Iris pigment epithelial cell (primary cell): ENCODE results near the gene TBC1D5.

ENCODE experiments used
- DNase-seq: peaks from one replicate; pipeline ENCODE4 v3.0.0-alpha.2; 2011; ENCODE audit warnings: low read depth

TBC1D5 gene

GRCh38 chr3:17302170-17302569 lies 440.3 kb downstream of the TBC1D5 start:
- DNase-seq: no peak

DNA sequence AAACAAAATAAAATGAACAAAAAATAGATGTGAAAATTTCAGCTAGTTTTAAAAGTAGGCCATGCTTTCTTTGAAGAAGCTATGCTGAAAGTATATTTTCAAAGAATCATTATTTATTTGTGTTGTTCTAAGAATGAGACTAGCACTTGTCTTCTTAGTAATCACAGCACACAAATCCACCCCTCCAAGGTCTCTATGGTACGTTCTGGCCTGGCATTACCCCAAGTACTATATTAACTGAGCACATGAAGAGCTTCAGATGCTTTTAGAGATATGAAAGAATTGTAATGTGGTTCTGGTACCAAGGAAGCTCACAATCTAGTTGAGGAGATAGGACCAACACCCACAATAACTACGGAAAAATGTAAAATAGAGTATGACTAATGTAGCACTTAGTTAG lies 441.2 kb downstream of the TBC1D5 start:
- peak; percentile 51 for DNase-seq

DNA sequence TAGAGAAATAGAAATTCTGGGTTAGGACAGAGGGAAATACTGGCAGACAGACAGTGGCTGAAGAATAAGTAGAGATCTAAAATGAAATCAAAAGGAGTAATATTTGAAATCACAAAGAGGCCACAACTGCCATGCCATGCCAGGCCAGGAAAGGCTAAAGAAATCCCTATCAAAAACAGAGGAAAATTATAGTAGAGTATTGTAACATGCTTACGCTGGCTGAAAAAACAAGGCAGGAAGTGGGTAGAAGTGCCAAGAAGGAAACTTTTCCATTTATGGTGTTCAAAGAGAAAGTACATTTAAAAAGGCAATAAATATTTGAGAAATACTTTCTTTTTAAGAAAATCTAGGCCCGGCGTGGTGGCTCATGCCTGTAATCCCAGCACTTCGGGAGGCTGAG lies 442.0 kb downstream of the TBC1D5 start:
- no peak for DNase-seq

GRCh38 chr3:17298038-17298437 lies 444.4 kb downstream of the TBC1D5 start:
- no peak for DNase-seq

DNA sequence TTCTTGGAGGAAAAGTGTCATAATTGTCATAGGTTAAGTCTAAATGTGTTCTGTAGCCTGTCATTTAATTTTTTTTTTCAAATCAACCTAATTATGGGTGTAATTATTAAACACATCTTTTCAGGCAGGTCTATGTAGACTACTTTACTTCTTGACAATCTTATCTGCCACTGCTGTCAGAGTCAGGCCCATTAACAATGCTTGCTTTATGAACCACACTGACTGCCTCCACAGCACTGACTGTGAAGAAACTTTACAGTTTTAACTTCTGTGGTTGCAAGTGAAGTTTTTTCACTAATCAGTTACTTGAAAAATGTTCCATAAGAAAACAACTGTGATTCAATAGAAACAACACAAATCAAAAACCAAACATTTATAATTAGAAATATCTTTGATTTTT lies 449.9 kb downstream of the TBC1D5 start:
- DNase-seq: no peak

GRCh38 chr3:17290894-17291293 lies 451.5 kb downstream of the TBC1D5 start:
- DNase-seq: peak; percentile 9

- DNase-seq: no peak
Observed at GRCh38 chr3:17288839-17289399, 453.5 kb downstream of the TBC1D5 start.

DNA sequence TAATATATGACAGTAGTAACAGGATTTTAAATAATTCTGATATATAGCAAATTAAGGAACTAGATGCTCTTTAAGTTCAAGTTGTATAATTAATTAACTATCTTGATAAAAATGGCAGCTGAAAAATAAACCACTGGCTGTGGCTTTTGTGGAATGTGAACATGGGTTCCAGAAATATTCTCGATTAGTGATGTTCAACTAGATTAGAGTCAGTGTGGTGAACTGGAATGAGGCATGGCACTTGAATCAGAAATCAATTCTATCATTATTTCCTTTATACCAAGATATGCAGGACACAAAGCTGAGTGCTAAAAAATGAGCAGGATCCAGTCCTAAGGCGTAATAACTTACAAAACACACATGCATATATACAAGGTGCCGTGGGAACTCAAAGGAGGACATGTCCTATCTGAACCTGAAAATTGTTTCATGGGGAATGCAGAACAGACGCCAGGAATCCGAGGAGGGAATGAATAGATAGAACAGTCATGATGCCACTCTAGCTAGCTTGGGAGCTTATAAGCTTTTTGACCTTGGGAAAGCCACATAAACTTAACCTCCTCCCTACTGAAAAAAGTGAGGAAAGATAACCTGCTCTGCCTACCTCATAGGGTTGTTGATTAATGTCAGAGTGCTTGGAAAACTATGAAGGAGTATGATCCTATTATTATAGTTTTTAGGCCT lies 455.3 kb downstream of the TBC1D5 start:
- DNase-seq: no peak

DNA sequence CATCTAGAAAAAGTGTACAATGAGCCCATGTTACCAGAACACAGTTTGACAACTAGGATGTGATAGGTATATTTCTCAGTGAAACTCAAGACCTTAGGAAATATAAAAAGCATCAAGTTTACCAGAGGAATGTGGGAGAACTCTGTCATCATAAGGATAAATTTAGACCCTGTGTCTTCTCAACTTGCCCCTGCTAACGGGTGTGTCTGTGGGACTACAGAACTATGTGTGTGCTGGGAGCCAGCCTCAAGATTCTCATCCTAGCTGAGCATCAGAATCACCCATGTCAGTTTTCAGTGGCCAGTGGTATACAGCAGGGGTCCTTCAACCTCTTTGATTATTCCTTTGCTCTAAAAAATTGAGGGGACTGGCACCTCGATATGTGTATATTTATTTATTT lies 464.4 kb downstream of the TBC1D5 start:
- no peak for DNase-seq

- no peak for DNase-seq
Observed at GRCh38 chr3:17266846-17267245, 475.6 kb downstream of the TBC1D5 start.

GRCh38 chr3:17261627-17262369 lies 480.6 kb downstream of the TBC1D5 start:
- DNase-seq: no peak

DNA sequence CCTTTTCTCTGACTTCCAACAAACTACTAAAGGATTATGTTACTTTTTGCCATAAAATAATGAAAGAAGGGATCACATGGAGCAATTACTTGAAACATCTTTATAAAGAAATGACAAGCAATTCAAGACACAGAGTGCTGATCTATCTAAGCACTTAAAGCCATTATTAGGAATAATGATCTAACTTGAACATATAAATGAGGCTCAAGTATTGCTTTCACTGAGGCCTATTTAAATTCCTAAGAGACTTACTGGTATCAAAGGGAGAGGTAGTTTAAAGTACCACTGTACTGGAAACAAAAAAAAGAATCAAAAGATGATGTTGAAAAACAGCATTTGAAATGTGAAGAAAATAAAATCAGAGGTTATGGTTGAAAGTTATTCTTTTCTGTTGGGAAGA lies 482.2 kb downstream of the TBC1D5 start:
- no peak for DNase-seq

DNA sequence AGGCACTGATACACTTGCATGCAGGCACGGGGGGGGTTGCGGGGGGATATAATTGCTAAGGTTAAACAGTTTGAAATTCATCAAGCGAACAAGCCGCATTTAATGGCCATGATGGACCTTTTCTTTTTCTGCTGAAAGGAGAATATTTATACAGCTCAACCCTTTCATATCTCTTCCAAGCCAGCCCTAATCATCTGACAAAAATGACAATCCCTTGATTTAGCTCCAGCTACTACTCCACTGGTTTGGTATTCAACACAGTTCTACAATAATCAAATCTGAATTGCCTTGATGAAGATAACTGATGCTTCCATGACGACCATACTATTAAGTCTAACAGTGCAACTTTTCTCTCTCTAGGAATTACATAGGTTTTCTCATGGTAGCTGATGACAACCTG lies 482.7 kb downstream of the TBC1D5 start:
- DNase-seq: no peak

GRCh38 chr3:17258823-17259436 lies 483.5 kb downstream of the TBC1D5 start:
- DNase-seq: peak; percentile 29

GRCh38 chr3:17257269-17257668 lies 485.2 kb downstream of the TBC1D5 start:
- no peak for DNase-seq

DNA sequence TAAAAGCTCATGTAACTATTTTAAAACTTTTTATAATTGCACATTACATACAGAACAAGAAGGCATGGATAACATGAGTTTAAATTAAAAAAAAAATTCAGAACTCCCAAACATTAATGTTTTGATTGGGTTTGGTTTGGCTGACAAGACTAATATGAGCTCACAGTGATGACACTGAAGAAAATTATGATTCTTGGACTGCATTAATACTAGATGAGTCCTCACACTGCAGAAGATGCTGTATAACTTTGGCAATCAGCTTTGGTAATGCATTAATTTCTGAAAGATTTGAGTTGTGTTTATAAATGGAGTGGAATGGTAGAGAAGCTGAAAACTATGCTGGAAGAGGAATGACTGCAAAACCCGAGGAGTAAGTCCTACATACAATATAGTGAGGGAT lies 498.8 kb downstream of the TBC1D5 start:
- peak; percentile 9 for DNase-seq

DNA sequence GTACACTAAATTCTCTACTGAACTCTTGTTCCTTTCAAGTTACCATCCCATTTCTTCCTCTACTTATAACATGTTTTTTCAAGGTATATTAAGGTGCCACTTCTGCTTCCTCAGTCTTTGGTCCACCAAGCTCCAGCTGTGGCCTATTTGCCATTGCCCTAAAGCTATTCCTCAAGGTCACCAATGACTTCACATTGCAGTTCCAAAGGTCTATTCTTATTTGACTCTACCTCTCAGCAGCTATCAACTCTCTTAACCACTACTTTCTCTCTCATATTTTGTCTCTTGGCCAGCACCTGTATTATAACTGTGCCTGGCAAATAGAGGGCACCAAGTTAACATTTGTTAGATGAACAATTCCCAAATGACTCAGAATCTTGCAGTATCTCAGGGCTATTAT lies 503.0 kb downstream of the TBC1D5 start:
- DNase-seq: no peak

GRCh38 chr3:17238023-17238422 lies 504.4 kb downstream of the TBC1D5 start:
- DNase-seq: no peak

GRCh38 chr3:17235310-17235709 lies 507.1 kb downstream of the TBC1D5 start:
- no peak for DNase-seq

DNA sequence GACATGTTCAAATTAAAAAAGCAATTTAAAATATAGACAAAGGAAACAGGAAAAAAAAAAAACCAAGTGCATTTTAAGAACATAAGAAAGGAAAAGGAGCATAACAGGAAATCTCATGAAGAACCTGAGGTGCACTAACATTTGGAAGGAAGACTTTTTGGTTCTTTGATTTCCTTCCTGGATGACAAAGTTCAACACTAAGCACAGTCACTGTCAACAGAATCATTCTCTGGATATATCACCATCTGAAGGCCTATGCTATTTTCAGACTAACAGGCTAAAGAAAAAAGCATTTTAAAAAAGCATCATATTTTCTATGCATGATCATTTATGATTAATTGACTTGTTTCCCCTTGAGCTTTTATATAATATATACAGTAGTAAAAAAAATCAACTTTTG lies 508.0 kb downstream of the TBC1D5 start:
- DNase-seq: no peak

- peak; percentile 59 for DNase-seq
Observed at GRCh38 chr3:17233398-17233800, 509.0 kb downstream of the TBC1D5 start.

- DNase-seq: no peak
Observed at GRCh38 chr3:17232442-17232841, 510.0 kb downstream of the TBC1D5 start.
